ENCODE data around the gene TFPT.

Gene TFPT

GRCh38 chr19:54115109-54116063 lies at the start of gene TFPT, which contains the start of gene PRPF31:
Gene TFPT (minus strand): TSS chr19:54115657. CDS start chr19:54115269, 388 bp downstream.
Gene PRPF31 (plus strand): TSS chr19:54115754. CDS start chr19:54118279, 2,525 bp downstream.
- peak; percentile 78 for DNase-seq

DNA sequence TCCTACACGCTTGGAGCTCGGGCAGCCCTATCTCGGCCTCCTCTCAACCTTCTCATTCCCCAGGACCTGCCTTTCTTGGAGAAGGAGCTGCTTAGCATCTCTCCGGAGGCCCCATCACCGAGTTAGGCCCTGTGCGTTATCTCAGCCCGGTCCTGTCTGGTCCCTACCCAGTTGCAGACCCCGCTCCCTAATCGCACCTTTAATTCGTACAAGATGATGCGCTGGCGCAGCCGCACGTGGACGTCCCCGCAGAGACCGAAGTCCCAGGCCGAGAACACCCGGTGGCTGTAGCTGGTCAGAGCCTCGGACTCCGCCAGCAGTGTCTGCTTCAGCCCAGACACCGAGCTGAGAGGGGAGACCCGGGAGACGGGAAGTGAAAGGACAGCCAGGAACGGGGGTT lies 49.8 kb upstream of the TFPT start:
- DNase-seq = no peak

- DNase-seq = no peak
Observed at GRCh38 chr19:54164369-54165068, 49.1 kb upstream of the TFPT start.

DNA sequence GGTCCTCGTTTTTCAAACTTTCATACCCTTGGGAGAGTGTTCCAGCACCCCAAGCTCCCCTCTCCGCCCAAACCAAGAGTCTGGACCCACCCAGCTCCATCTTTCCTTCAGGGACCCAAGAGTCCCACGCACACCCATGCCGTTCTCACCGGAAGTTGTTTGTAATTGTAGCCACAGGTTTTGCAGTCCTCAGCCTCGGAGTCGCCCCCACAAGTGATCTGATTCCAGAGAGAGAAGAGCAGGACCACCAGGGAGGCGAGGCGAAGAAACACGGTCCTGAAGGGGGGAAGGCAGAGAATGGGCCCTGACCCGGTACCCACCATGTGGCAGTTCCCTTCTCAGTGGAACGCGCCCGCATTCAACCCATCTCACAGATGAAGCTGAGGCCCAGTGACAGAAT lies 47.4 kb upstream of the TFPT start:
- DNase-seq = no peak

DNA sequence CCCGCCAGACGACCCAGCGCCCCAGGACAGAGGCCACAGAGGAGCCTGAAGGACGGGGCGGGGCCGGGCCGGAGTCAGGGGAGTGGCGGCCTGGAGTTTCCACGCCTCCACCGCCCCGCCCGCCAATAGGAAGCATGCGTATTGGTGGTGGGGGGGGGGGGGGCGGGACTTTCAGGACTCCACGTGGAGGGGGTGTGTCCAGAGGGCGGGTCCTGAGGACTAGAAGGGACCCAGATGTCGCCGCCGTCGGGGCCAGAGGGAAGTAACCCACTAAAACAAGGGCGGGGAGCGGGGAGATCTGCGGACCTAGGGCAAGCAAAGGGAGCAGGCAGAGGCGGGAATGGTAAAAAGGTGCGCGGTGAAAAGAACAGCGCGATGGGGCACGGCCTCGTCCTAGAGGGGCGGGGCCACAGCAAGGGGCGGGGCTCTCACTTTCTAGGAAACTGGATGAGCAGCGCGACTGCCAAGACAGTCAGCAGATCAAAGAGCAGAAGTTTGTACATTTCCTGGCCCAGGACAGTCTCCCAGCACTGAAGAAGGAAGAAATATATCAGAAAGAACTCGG lies 46.9 kb upstream of the TFPT start:
- DNase-seq = peak; percentile 43

- no peak for DNase-seq
Observed at GRCh38 chr19:54160854-54161253, 45.4 kb upstream of the TFPT start.

GRCh38 chr19:54160182-54160811 lies 44.8 kb upstream of the TFPT start:
- no peak for DNase-seq

DNA sequence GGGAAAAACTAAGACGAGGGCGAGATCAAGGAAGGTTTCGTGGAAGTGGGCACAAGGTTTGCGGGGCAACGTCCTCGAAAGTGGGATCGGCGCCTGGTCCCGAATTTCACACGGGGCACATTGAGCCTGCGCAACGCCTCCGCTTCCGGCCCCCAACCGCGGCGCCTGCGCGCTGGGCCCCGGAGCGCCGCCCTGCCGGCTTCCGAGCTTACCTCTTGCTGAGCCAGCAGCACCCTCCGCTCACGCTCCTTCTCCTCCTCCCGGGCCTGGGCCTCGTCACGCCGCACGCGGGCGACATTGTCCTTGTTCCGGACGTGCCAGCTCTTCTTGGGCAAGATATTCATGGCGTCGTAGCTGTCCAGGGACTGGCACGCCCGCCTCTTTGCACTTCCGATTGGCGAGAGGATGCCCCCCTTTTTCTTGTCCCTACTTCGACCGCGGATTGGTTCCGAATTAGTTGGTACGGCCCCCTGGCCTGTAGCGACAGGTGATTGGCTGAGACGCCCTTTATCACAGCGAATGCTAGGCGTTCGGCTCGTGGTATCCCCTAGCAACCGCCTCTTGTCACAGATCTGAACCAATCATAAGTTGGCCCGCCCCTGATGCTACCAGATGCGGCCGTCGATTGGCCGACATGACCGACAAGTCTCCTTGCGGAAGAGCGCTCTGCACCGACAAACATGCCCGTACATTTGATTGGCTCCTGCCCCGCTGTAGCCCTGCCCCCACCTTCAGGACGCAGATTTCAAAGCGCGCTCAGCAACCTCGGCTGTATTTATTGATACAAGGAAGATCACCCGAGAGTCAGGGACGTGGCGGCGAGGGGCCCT lies 44.1 kb upstream of the TFPT start, which contains the start of gene LENG1:
TSS of gene LENG1 (minus strand) at position 370 of the 830 bp plus-strand sequence. CDS start at position 344, 26 bp downstream.
- peak; percentile 99 for DNase-seq

GRCh38 chr19:54158812-54159351 lies 43.4 kb upstream of the TFPT start:
- DNase-seq = no peak

- DNase-seq = no peak
Observed at GRCh38 chr19:54156953-54157352, 41.5 kb upstream of the TFPT start.

DNA sequence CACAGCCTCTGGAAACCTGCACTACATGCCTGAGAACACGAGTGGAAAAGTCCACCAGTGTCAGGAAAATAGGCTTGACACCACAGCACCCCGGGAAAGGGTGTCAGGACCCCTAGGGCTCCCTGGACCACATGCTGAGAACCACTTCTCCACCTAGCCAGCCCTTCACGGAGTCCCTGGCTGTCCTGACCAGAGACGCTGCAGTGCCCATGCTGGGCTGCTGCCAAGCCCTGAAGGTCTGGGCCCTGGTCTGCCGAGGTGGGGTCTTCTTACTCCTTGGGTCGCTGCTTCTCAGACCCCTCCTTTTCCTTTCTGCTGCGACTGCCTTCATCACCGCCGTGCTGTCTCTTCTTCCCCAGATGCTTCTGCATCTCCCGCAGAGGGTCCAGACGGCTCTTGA lies 41.0 kb upstream of the TFPT start:
- DNase-seq = no peak

- DNase-seq = no peak
Observed at GRCh38 chr19:54155694-54156093, 40.2 kb upstream of the TFPT start.

GRCh38 chr19:54154603-54155345 lies 39.3 kb upstream of the TFPT start:
- no peak for DNase-seq

GRCh38 chr19:54153731-54154326 lies 38.4 kb upstream of the TFPT start:
- DNase-seq = no peak

GRCh38 chr19:54152878-54153524 lies 37.5 kb upstream of the TFPT start:
- DNase-seq = no peak

DNA sequence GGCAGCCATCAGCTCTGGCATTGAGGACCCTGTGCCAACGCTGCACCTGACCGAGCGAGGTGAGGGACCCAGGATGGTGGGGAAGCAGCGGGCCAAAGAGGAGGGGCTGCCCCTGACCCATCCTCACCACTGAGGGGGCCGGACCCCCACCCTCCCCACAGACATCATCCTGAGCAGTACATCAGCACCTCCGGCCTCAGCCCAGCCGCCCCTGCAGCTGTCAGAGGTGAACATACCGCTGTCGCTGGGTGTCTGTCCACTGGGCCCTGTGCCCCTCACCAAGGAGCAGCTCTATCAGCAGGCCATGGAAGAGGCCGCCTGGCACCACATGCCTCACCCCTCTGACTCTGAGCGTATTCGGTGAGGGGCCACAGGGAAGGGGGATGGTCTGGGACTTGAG lies 36.8 kb upstream of the TFPT start:
- DNase-seq = no peak

GRCh38 chr19:54151362-54152035 lies 36.0 kb upstream of the TFPT start:
- no peak for DNase-seq

GRCh38 chr19:54149021-54149812 lies 33.8 kb upstream of the TFPT start:
- DNase-seq = no peak

- DNase-seq = no peak
Observed at GRCh38 chr19:54148158-54148557, 32.7 kb upstream of the TFPT start.

Measured in NCI-H1048 (cell line).